MCF 10A (cell line): ENCODE measurements around the gene SNTG2. TPM values are rescaled to one million over a fixed set of nuclear protein-coding genes. Genes with fewer than 3 reads are reported as not detected.

Experiments used
- BruUV-seq: library from RNA; stranded (reverse); fragments of 400-500 nt; replicated peaks from 2 replicates; lab custom pipeline; 2021; lab: Mats Ljungman, UMichigan
- CTCF ChIA-PET: fragments of 300-600 bp; sonication (Branson Sonifier 250); formaldehyde crosslinking; extraction: SDS; loops from one replicate; lab custom pipeline; 2021; ENCODE audit warnings: antibody characterized with exemption, inconsistent platforms; lab: Yijun Ruan, JAX
- POLR2A ChIA-PET: fragments of 300-600, 350-650 bp; sonication (Branson Sonifier 250); formaldehyde crosslinking; extraction: SDS; loops from one replicate; lab custom pipeline; 2020; ENCODE audit warnings: antibody characterized with exemption, inconsistent platforms; lab: Yijun Ruan, JAX
- DNase-seq: peaks from one replicate; pipeline ENCODE4 v3.0.0-alpha.2; 2018; ENCODE audit not compliant: unreplicated experiment
- H3K27ac Mint-ChIP-seq: one replicate; pipeline ENCODE4 v1.8.0; 2022; ENCODE audit warnings: mild to moderate bottlenecking, low read depth, mixed read lengths; ENCODE audit not compliant: unreplicated experiment
- H3K27me3 Mint-ChIP-seq: one replicate; pipeline ENCODE4 v1.8.0; 2022; ENCODE audit warnings: mixed read lengths; ENCODE audit not compliant: insufficient read depth, unreplicated experiment
- H3K36me3 Mint-ChIP-seq: one replicate; pipeline ENCODE4 v1.8.0; 2022; ENCODE audit warnings: mild to moderate bottlenecking, moderate library complexity, mixed read lengths; ENCODE audit not compliant: insufficient read depth, unreplicated experiment
- H3K4me1 Mint-ChIP-seq: one replicate; pipeline ENCODE4 v1.8.0; 2022; ENCODE audit warnings: mixed read lengths; ENCODE audit not compliant: insufficient read depth, unreplicated experiment
- H3K4me3 Mint-ChIP-seq: one replicate; pipeline ENCODE4 v1.8.0; 2022; ENCODE audit warnings: mild to moderate bottlenecking, moderate library complexity, mixed read lengths; ENCODE audit not compliant: unreplicated experiment
- H3K9me3 Mint-ChIP-seq: one replicate; pipeline ENCODE4 v1.8.0; 2022; ENCODE audit warnings: mixed read lengths; ENCODE audit not compliant: unreplicated experiment
- intact Hi-C: fragments of 100-400 bp; cut with micrococcal nuclease; formaldehyde crosslinking; loops from 2 replicates; pipeline ENCODE4 v1.14.1; 2022
- total RNA-seq: library from RNA; stranded (reverse); gene quantifications from 2 replicates; pipeline ENCODE4 v1.2.3, GENCODE V29; 2022
- TF ChIP-seq, protein P1 (sequence below): fragments of 200-600 bp; IDR thresholded peaks from one replicate; pipeline ENCODE4 v1.8.0; 2022; ENCODE audit warnings: antibody characterized with exemption, mild to moderate bottlenecking; ENCODE audit not compliant: unreplicated experiment

Gene SNTG2
- total RNA-seq, 1 experiment from 2014 or later = not detected

- DNase-seq = no peak
- ChIA-PET POLR2A (no interaction called here), CTCF (interaction anchor here (1.0 kb wide), 1 partner anchor 8 kb away, joined by 3 read pairs; no protein-coding TSS in a partner anchor)
- H3K27me3 Mint-ChIP-seq = no peaks in the 10 kb centered on the region
- no peak overlapping the region for H3K4me3 Mint-ChIP-seq
- H3K4me1 Mint-ChIP-seq = peaks cover 5% of the 10 kb centered on the region
- H3K9me3 Mint-ChIP-seq = no peaks in the 10 kb centered on the region
- BruUV-seq = no TSS peak
- TF ChIP-seq, protein P1, sequence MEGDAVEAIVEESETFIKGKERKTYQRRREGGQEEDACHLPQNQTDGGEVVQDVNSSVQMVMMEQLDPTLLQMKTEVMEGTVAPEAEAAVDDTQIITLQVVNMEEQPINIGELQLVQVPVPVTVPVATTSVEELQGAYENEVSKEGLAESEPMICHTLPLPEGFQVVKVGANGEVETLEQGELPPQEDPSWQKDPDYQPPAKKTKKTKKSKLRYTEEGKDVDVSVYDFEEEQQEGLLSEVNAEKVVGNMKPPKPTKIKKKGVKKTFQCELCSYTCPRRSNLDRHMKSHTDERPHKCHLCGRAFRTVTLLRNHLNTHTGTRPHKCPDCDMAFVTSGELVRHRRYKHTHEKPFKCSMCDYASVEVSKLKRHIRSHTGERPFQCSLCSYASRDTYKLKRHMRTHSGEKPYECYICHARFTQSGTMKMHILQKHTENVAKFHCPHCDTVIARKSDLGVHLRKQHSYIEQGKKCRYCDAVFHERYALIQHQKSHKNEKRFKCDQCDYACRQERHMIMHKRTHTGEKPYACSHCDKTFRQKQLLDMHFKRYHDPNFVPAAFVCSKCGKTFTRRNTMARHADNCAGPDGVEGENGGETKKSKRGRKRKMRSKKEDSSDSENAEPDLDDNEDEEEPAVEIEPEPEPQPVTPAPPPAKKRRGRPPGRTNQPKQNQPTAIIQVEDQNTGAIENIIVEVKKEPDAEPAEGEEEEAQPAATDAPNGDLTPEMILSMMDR = no peak
- no peak overlapping the region for H3K27ac Mint-ChIP-seq
- intact Hi-C loops = no loop called here
- no peaks in the 10 kb centered on the region for H3K36me3 Mint-ChIP-seq
These were observed 423.2 kb downstream of the SNTG2 start for GRCh38 chr2:1373830-1374229.

DNA sequence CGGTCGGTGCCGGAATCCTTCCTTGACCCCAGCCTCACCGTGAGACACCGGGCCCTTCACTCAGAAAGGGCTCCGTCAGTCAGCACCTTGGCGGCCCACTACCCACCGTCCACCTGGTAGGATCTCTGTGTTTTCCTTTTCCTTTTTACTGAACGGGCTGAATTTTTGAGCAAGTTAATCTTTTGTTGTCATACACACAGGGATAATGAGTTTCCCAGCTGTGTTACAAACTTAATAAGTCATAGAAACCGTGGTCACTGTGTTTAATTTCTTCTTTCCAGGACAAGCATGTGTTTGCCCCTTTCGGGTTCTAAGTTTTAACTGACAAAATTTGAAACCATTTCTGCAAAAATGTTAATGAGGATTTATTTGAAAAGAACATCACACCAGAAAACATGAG is 423.6 kb downstream of the SNTG2 start:
- no peaks in the 10 kb centered on the region for H3K36me3 Mint-ChIP-seq
- H3K4me3 Mint-ChIP-seq = no peak overlapping the region
- intact Hi-C loops = no loop called here
- CTCF ChIA-PET = interaction anchor here (1.0 kb wide), 1 partner anchor 9 kb away, joined by 3 read pairs; no protein-coding TSS in a partner anchor
- no peak for DNase-seq
- TF ChIP-seq, protein P1 = no peak
- no TSS peak for BruUV-seq
- no peak overlapping the region for H3K27ac Mint-ChIP-seq
- peaks cover 5% of the 10 kb centered on the region for H3K4me1 Mint-ChIP-seq
- no peaks in the 10 kb centered on the region for H3K9me3 Mint-ChIP-seq
- POLR2A ChIA-PET = no interaction called here
- H3K27me3 Mint-ChIP-seq = no peaks in the 10 kb centered on the region

GRCh38 chr2:1375794-1376193 is 425.1 kb downstream of the SNTG2 start:
- TF ChIP-seq, protein P1 = no peak
- no peaks in the 10 kb centered on the region for H3K9me3 Mint-ChIP-seq
- ChIA-PET POLR2A (no interaction called here), CTCF (no interaction called here)
- no peak overlapping the region for H3K27ac Mint-ChIP-seq
- peaks cover 5% of the 10 kb centered on the region for H3K4me1 Mint-ChIP-seq
- intact Hi-C loops = no loop called here
- no peak for DNase-seq
- H3K4me3 Mint-ChIP-seq = no peak overlapping the region
- H3K27me3 Mint-ChIP-seq = no peaks in the 10 kb centered on the region
- H3K36me3 Mint-ChIP-seq = no peaks in the 10 kb centered on the region
- BruUV-seq = no TSS peak

DNA sequence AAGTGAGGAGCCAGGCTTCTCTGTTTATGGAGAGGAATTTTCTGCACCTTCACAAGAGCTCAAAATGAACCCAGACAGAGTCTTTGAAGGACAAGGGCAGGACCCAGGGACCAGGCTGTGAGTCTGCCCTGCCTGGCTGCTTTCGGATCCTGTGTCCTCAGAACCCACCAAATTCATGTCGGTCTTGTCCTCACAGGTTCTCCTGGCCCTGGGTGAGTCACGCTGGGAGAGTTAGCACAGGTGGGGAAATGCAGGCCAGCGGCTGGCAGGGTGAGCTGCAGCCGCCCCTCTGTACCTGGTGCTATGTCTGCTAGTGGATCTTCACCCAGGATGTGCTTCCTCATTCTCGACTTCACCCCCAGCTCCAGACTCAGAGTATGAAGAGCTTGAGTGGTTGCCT is 426.8 kb downstream of the SNTG2 start:
- POLR2A ChIA-PET = no interaction called here
- no peaks in the 10 kb centered on the region for H3K4me1 Mint-ChIP-seq
- TF ChIP-seq, protein P1 = no peak
- intact Hi-C loops = no loop called here
- no peak overlapping the region for H3K27ac Mint-ChIP-seq
- no peak for DNase-seq
- no peak overlapping the region for H3K4me3 Mint-ChIP-seq
- no peaks in the 10 kb centered on the region for H3K9me3 Mint-ChIP-seq
- no TSS peak for BruUV-seq
- no peaks in the 10 kb centered on the region for H3K36me3 Mint-ChIP-seq
- peaks cover 10% of the 10 kb centered on the region for H3K27me3 Mint-ChIP-seq
- CTCF ChIA-PET = interaction anchor here (0.8 to 1.3 kb wide), 2 partner anchors 169 to 173 kb away, joined by 3 to 4 read pairs; no protein-coding TSS in a partner anchor
